NCI-H146 (cell line): ENCODE measurements around the gene PET100.
A peak's percentile ranks its signal among the peaks of the same experiment; 100 is the strongest.

ENCODE experiments used
- DNase-seq: peaks from one replicate; lab custom pipeline; 2025; lab: John Stamatoyannopoulos, UW

PET100 gene

GRCh38 chr19:7629347-7630054 is at the start of gene PET100, which contains the start of gene XAB2:
PET100 (plus strand) TSS chr19:7629793; CDS start chr19:7629834, 41 bp downstream.
XAB2 (minus strand) TSS chr19:7629545; CDS start chr19:7629527, 18 bp downstream.
- DNase-seq: peak; percentile 95

GRCh38 chr19:7582446-7582845 is 47.1 kb upstream of the PET100 start:
- DNase-seq: no peak

GRCh38 chr19:7589822-7590221 is 39.8 kb upstream of the PET100 start:
- no peak for DNase-seq

- DNase-seq: no peak
Observed at GRCh38 chr19:7590256-7590655, 39.3 kb upstream of the PET100 start.

GRCh38 chr19:7595466-7596133 is 34.0 kb upstream of the PET100 start, which contains the start of gene CAMSAP3:
CAMSAP3 (plus strand) TSS chr19:7595863; CDS start chr19:7596003, 140 bp downstream.
- DNase-seq: peak; percentile 75

GRCh38 chr19:7596211-7596937 is 33.2 kb upstream of the PET100 start:
- DNase-seq: peak; percentile 5

- no peak for DNase-seq
Observed at GRCh38 chr19:7597689-7598088, 31.9 kb upstream of the PET100 start.

- no peak for DNase-seq
Observed at GRCh38 chr19:7598180-7598579, 31.4 kb upstream of the PET100 start.

- DNase-seq: no peak
Observed at GRCh38 chr19:7600721-7601120, 28.9 kb upstream of the PET100 start.

GRCh38 chr19:7602240-7602934 is 27.2 kb upstream of the PET100 start:
- DNase-seq: no peak

GRCh38 chr19:7602935-7603497 is 26.6 kb upstream of the PET100 start:
- DNase-seq: no peak

GRCh38 chr19:7603919-7604318 is 25.7 kb upstream of the PET100 start:
- no peak for DNase-seq

GRCh38 chr19:7605490-7606222 is 23.9 kb upstream of the PET100 start:
- no peak for DNase-seq

- no peak for DNase-seq
Observed at GRCh38 chr19:7606289-7606688, 23.3 kb upstream of the PET100 start.

GRCh38 chr19:7607212-7607873 is 22.2 kb upstream of the PET100 start:
- DNase-seq: no peak

- DNase-seq: no peak
Observed at GRCh38 chr19:7607874-7608560, 21.6 kb upstream of the PET100 start.

GRCh38 chr19:7610491-7611240 is 18.9 kb upstream of the PET100 start:
- no peak for DNase-seq

- no peak for DNase-seq
Observed at GRCh38 chr19:7611541-7612279, 17.9 kb upstream of the PET100 start.
